Neural progenitor cell (in vitro differentiated cells): ENCODE results near the gene PRDM16.

Source experiments
- CTCF ChIP-seq: fragments of 200-600 bp; sonication (generic); IDR thresholded peaks from 2 replicates; pipeline ENCODE4 v1.5.1; 2017; ENCODE audit warnings: antibody characterized with exemption, mild to moderate bottlenecking
- EZH2 ChIP-seq: fragments of 200-600 bp; sonication (generic); IDR thresholded peaks from 2 replicates; pipeline ENCODE4 v1.6.1; 2017; ENCODE audit warnings: antibody characterized with exemption, mild to moderate bottlenecking, moderate library complexity

- TF ChIP-seq CTCF (no peak), EZH2 (no peak)
Observed at GRCh38 chr1:3249631-3250501, 180.9 kb downstream of the PRDM16 start.
